Type B pancreatic cell (in vitro differentiated cells): Measurements from ENCODE around the gene TMEM151B. TPM values are rescaled to one million over a fixed set of nuclear protein-coding genes. Genes with fewer than 3 reads are reported as not detected.
"Not testable (repeated sequence)": the region's sequence is repeated elsewhere in the genome, so short reads cannot be mapped to it uniquely, and the experiment has no call there.

Experiments
- DNase-seq: peaks from one replicate; pipeline ENCODE4 v3.0.0; 2021; ENCODE audit warnings: mixed read lengths; ENCODE audit not compliant: unreplicated experiment; ENCODE audit errors: extremely low spot score
- H3K27ac Mint-ChIP-seq: 2 replicates; pipeline ENCODE4 v1.8.0; 2021; ENCODE audit warnings: mild to moderate bottlenecking, mixed read lengths
- H3K27me3 Mint-ChIP-seq: 2 replicates; pipeline ENCODE4 v1.8.0; 2021; ENCODE audit warnings: mixed read lengths
- H3K36me3 Mint-ChIP-seq: 2 replicates; pipeline ENCODE4 v1.8.0; 2021; ENCODE audit warnings: mixed read lengths
- H3K4me1 Mint-ChIP-seq: one replicate; pipeline ENCODE4 v1.8.0; 2021; ENCODE audit warnings: mixed read lengths; ENCODE audit not compliant: unreplicated experiment
- H3K4me3 Mint-ChIP-seq: 2 replicates; pipeline ENCODE4 v1.8.0; 2021; ENCODE audit warnings: mild to moderate bottlenecking, mixed read lengths
- H3K9me3 Mint-ChIP-seq: 2 replicates; pipeline ENCODE4 v1.8.0; 2021; ENCODE audit warnings: mixed read lengths
- CTCF ChIP-seq: fragments of 200-600 bp; sonication (generic); conservative IDR thresholded peaks from 2 replicates; pipeline ENCODE4 v1.5.0; 2021; ENCODE audit warnings: antibody characterized with exemption, mild to moderate bottlenecking
- total RNA-seq: library from RNA; stranded (reverse); gene quantifications from 2 replicates; pipeline ENCODE4 v1.2.1, GENCODE V29; 2021; ENCODE audit warnings: low replicate concordance

Gene TMEM151B
- total RNA-seq, 1 donor from 2014 or later, result 3.2 TPM

DNA sequence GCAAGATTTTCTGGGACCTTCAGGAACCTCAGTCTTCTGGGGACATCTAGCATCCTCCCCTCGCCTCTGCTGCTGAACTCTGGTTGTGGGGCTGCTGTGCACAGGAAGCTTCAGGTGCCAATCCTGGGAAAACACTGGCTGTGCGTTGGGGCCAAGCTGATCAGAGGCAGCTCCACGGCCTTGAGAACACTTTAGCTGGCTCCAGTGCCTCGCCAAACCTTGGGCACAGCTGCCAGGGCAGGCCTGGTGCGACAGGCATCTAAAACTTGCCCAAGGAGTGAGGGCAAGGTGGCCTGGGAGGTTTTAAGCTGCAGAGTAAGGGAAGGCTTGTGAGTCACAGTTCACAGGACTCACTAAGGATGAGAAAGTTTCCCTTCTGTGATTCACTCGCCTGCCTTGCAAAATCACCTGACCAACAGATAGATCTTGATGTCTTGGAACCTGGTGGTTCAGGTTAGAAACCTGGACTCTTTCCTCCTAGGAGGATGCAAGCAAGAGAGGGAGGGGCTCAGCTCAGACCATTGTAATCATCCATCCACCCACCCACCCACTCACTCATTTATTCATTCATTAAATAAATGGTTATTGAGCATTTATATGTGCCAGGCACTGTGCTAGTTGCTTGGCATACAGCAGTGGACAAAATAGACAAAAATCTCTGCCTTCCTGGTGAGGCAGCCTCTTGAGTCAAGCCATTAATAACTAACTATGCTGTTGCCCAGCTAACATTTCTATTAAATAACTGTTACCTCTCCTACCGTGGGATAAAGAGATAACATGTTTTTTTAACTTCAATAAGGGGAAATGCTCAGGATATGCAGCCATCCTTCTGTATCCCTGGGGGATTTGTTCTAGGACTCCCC, 69.7 kb downstream of the TMEM151B start:
- no peaks in the 10 kb centered on the region for H3K9me3 Mint-ChIP-seq
- no peak overlapping the region for H3K27ac Mint-ChIP-seq
- DNase-seq, result no peak
- no peak for TF ChIP-seq CTCF
- H3K4me3 Mint-ChIP-seq, result no peak overlapping the region
- peaks cover 53% of the 10 kb centered on the region for H3K27me3 Mint-ChIP-seq
- H3K36me3 Mint-ChIP-seq, result no peaks in the 10 kb centered on the region
- H3K4me1 Mint-ChIP-seq, result peaks cover 13% of the 10 kb centered on the region

DNA sequence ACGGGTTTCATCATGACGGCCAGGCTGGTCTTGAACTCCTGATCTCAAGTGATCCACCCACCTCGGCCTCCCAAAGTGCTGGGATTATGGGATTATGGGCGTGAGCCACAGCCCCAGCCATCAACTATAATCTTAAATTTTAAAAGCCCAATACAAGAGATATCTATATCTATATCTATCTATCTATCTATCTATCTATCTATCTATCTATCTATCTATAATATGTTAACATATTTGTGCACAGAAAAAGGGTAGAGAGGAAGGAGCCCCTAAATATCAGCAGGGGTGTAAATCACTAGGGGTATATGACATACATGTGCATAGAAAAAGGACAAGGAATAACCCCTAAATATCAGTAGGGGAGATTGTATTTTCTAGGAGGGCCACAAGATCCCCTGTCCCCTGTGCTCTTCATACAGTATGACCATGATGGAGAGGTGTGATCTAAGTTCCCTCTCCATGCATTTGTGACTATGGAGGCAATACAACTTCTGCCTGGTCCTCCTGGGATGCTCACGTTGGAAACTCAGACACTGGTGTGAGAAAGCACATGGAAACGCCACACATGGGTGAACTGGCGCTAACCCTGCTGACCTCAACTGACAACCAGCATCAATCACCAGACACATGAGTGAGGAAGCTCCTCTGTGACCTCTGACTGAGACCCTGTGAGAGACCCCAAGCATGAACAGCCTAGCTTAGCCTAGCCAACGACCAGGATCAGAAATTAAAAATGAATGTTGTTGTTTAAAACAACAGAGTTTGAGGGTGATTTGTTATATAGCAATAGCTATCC, 71.0 kb downstream of the TMEM151B start:
- no peaks in the 10 kb centered on the region for H3K9me3 Mint-ChIP-seq
- H3K4me3 Mint-ChIP-seq, result no peak overlapping the region
- no peak for TF ChIP-seq CTCF
- H3K4me1 Mint-ChIP-seq, result peaks cover 13% of the 10 kb centered on the region
- DNase-seq, result no peak
- H3K36me3 Mint-ChIP-seq, result no peaks in the 10 kb centered on the region
- H3K27ac Mint-ChIP-seq, result no peak overlapping the region
- H3K27me3 Mint-ChIP-seq, result peaks cover 51% of the 10 kb centered on the region

GRCh38 chr6:44342052-44342451, 71.8 kb downstream of the TMEM151B start:
- H3K27ac Mint-ChIP-seq, result no peak overlapping the region
- no peak for DNase-seq
- no peaks in the 10 kb centered on the region for H3K36me3 Mint-ChIP-seq
- H3K4me3 Mint-ChIP-seq, result no peak overlapping the region
- peaks cover 47% of the 10 kb centered on the region for H3K27me3 Mint-ChIP-seq
- H3K9me3 Mint-ChIP-seq, result no peaks in the 10 kb centered on the region
- peaks cover 13% of the 10 kb centered on the region for H3K4me1 Mint-ChIP-seq
- TF ChIP-seq CTCF, result no peak

DNA sequence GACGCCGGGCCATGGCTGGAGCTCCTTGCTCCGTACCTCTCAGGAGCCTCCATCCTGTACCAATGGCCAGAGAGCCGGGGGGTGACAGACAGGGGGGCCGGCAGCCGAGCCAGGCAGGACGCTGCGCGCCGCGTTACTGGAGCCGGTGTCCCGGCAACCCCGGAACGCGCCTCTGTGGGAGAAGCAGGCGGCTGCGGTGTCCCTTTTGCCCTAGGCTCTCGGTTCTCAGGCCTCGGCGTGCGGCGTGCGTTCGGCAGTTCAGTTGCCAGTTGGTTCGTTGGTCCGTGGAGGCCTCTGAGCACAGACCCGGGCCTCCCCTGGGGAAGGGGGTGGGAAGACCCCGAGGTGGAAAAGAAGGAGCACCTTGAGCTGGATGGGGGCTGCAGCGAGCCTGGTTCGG, 72.2 kb downstream of the TMEM151B start, which contains the start of gene SPATS1:
Gene SPATS1, plus strand, starts transcription at position 162 of the 400 bp plus-strand sequence. CDS start 446 bp downstream, outside the sequence.
- peaks cover 47% of the 10 kb centered on the region for H3K27me3 Mint-ChIP-seq
- no peak within 1 kb of the TSS for H3K4me3 Mint-ChIP-seq
- peaks cover 13% of the 10 kb centered on the region for H3K4me1 Mint-ChIP-seq
- no peak within 1 kb of the TSS for H3K27ac Mint-ChIP-seq
- no peak for DNase-seq
- H3K9me3 Mint-ChIP-seq, result no peaks in the 10 kb centered on the region
- H3K36me3 Mint-ChIP-seq, result no peaks in the 10 kb centered on the region
- no peak for TF ChIP-seq CTCF

DNA sequence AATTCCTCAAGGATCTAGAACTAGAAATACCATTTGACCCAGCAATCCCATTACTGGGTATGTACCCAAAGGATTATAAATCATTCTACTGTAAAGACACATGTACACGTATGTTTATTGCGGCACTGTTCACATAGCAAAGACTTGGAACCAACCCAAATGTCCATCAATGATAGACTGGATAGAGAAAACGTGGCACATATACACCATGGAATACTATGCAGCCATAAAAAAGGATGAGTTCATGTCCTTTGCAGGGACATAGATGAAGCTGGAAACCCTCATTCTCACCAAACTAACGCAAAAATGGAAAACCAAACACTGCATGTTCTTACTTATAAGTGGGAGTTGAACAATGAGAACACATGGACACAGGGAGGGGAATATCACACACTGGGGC, 76.6 kb downstream of the TMEM151B start:
- not testable (repeated sequence) for H3K27ac Mint-ChIP-seq, H3K4me3 Mint-ChIP-seq, H3K36me3 Mint-ChIP-seq, H3K4me1 Mint-ChIP-seq, DNase-seq, H3K9me3 Mint-ChIP-seq
- H3K27me3 Mint-ChIP-seq, result peaks cover 37% of the 10 kb centered on the region
